Subcutaneous adipose tissue (tissue), 4 donors: Measurements from ENCODE around the gene NAT14. TPM values are rescaled to one million over a fixed set of nuclear protein-coding genes. Genes with fewer than 3 reads are reported as not detected.

Source experiments
- total RNA-seq, 4 donors: library from RNA; depleted of rRNA; stranded (reverse); fragments of >200 nt; gene quantifications; one replicate each; pipeline ENCODE4 v1.1.0, GENCODE V29; 2016
- TF ChIP-seq, protein P1 (sequence below): fragments of 450-650 bp; IDR thresholded peaks from one replicate; pipeline ENCODE4 v1.5.1; 2016; ENCODE audit warnings: low read depth, mild to moderate bottlenecking, control low read depth, antibody characterized with exemption, moderate library complexity

Gene NAT14
- total RNA-seq, 4 donors from 2014 or later: 1.0 to 2.3 (median 1.6) TPM

DNA sequence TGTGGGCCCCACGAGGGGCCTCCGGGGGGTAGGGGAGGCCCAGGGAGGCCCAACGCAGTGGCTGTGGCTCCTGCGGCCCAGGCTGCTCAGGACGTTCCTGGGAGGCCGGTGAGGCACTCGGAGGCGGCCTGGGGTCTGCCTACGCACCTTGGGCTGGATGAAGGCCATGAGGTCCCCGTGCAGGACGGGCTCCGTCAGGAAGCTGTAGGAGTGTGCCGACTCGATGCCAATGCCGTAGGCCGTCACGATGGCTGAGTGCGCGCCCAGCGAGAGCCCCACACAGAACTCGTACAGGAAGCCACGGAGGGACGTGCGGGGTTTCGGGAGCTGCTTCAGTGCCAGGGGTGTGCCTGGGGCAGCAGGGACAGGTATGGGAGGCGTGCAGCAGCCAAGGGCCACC lies 46.0 kb downstream of the NAT14 start:
- TF ChIP-seq, protein P1, sequence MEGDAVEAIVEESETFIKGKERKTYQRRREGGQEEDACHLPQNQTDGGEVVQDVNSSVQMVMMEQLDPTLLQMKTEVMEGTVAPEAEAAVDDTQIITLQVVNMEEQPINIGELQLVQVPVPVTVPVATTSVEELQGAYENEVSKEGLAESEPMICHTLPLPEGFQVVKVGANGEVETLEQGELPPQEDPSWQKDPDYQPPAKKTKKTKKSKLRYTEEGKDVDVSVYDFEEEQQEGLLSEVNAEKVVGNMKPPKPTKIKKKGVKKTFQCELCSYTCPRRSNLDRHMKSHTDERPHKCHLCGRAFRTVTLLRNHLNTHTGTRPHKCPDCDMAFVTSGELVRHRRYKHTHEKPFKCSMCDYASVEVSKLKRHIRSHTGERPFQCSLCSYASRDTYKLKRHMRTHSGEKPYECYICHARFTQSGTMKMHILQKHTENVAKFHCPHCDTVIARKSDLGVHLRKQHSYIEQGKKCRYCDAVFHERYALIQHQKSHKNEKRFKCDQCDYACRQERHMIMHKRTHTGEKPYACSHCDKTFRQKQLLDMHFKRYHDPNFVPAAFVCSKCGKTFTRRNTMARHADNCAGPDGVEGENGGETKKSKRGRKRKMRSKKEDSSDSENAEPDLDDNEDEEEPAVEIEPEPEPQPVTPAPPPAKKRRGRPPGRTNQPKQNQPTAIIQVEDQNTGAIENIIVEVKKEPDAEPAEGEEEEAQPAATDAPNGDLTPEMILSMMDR: no peak

DNA sequence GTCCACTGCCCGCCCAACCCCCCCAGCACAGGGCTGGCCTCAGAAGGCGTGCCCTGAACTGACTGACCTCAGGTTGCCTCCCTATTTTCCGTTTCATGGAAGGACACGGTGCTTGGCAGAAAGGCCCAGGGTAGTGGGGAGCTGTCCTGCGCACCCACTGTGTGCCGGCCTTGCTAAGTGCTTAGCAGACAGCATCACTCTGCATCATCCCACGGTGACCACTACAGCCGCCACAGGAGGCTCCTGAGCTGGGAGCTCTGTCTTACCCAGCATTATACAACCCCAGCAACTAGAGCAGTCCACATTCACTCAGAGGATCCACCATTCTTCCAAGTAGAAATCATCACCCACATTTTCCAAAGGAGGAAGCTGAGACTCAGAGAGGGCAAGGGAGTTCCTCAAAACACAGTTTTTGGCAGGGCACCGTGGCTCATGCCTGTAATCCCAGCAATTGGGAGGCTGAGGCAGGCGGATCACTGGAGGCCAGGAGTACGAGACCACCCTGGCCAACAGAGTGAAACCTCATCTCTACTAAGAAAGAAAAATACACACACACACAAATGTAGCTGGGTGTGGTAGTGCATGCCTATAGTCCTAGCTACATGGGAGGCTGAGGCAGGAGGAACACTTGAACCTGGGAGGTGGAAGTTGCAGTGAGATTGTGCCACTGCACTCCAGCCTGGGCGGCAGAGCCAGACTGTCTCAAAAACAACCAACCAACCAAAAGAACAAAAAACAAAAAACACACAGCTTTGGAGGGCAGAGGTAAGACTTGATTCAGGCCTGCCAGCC lies 50.4 kb downstream of the NAT14 start:
- TF ChIP-seq, protein P1: no peak

DNA sequence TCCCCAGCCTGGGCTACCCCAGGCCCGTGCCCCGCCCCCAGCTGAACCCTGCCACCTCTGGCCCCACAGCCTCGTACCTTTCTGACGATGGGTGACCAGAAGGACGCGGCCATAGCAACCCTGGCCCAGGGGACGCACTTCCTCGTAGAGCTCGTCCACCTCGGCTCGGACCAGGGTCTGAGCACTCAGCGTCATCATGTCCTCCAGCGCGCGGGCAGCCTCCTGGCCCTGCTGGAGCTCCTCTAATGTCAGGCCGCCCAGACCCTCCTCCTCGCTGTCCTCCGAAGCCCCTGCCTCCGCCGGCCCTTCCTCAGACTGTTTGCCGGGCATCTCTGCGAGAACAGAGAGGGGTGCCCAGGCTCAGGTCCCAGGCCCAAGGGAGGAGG lies 51.0 kb downstream of the NAT14 start:
- TF ChIP-seq, protein P1: no peak

DNA sequence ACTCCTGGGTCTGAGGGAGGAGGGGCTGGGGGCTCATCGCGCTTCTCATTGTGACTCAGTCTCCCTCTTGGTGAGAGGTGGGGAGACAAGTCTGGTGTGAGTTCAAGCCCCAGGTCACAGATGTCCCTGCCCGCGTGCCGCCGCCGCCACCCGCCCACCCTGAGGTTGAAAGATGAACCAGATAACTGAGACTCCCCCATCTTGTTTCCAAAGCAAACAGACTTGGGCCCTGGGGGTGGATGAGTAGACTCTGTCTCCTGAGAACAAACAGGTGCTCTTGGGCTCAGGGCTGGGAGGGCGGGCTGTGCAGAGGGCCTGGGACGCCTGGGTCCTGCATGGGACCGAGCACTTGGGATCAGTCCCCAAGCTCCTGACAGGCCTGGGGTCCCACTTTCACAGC lies 51.4 kb downstream of the NAT14 start:
- TF ChIP-seq, protein P1: no peak

Other genes with a start within 250 kb of the NAT14 start
- gene PPP6R1, start 226.2 kb upstream of the NAT14 start, total RNA-seq: 10 to 100 TPM; 23.6 to 42.8 (median 26.6) TPM
- 10 to 100 TPM in 2 of 4 donors, 1 to 10 TPM in 2; 4.9 to 17.9 (median 10.4) TPM for gene HSPBP1, start 205.1 kb upstream of the NAT14 start, total RNA-seq
- 1 to 10 TPM in 1 of 4 donors, under 1 TPM in 1, not detected in 2; 0.38 to 1.1 TPM for gene BRSK1, start 201.2 kb upstream of the NAT14 start, total RNA-seq
- 10 to 100 TPM in 3 of 4 donors, 1 to 10 TPM in 1; 10.0 to 17.8 (median 14.4) TPM for gene TMEM150B, start 159.8 kb upstream of the NAT14 start, total RNA-seq
- 10 to 100 TPM in 1 of 4 donors, 1 to 10 TPM in 3; 7.0 to 24.1 (median 8.0) TPM for gene KMT5C, start 145.3 kb upstream of the NAT14 start, total RNA-seq
- not detected for gene COX6B2, start 130.5 kb upstream of the NAT14 start, total RNA-seq
- gene GARIN5B, start 121.9 kb upstream of the NAT14 start, total RNA-seq: not detected
- not detected for gene IL11, start 114.7 kb upstream of the NAT14 start, total RNA-seq
- gene TMEM190, start 108.4 kb upstream of the NAT14 start, total RNA-seq: not detected
- 1 to 10 TPM in 1 of 4 donors, under 1 TPM in 1, not detected in 2; 0.44 to 2.8 TPM for gene TMEM238, start 100.9 kb upstream of the NAT14 start, total RNA-seq
- gene RPL28, start 99.3 kb upstream of the NAT14 start, total RNA-seq: 100 to 1,000 TPM; 283 to 590 (median 367) TPM
- 10 to 100 TPM in 1 of 4 donors, 1 to 10 TPM in 3; 4.1 to 12.8 (median 8.6) TPM for gene UBE2S, start 77.4 kb upstream of the NAT14 start, total RNA-seq
- gene SHISA7, start 41.9 kb upstream of the NAT14 start, total RNA-seq: under 1 TPM in 1 of 4 donors, not detected in 3; 0.16 TPM
- gene ISOC2, start 23.5 kb upstream of the NAT14 start, total RNA-seq: 10 to 100 TPM; 38.2 to 62.4 (median 45.7) TPM
- gene C19orf85, start 20.4 kb upstream of the NAT14 start, total RNA-seq: not detected
- gene ZNF628, start 8.6 kb upstream of the NAT14 start, total RNA-seq: 1 to 10 TPM in 3 of 4 donors, under 1 TPM in 1; 0.88 to 2.6 (median 2.3) TPM
- 10 to 100 TPM in 2 of 4 donors, 1 to 10 TPM in 2; 2.1 to 16.7 (median 9.1) TPM for gene SSC5D, start 3.2 kb downstream of the NAT14 start, total RNA-seq
- gene SBK2, start 51.9 kb downstream of the NAT14 start, total RNA-seq: not detected
- gene SBK3, start 60.4 kb downstream of the NAT14 start, total RNA-seq: not detected
- 1 to 10 TPM in 1 of 4 donors, under 1 TPM in 2, not detected in 1; 0.51 to 5.3 (median 0.66) TPM for gene ZNF579, start 95.7 kb downstream of the NAT14 start, total RNA-seq
- 10 to 100 TPM in 1 of 4 donors, 1 to 10 TPM in 3; 1.8 to 12.1 (median 2.7) TPM for gene FIZ1, start 114.3 kb downstream of the NAT14 start, total RNA-seq
- gene ZNF524, start 115.1 kb downstream of the NAT14 start, total RNA-seq: 10 to 100 TPM in 3 of 4 donors, 1 to 10 TPM in 1; 3.8 to 33.5 (median 26.4) TPM
- 1 to 10 TPM; 1.8 to 8.9 (median 3.6) TPM for gene ZNF865, start 120.5 kb downstream of the NAT14 start, total RNA-seq
- gene ZNF784, start 139.4 kb downstream of the NAT14 start, total RNA-seq: 1 to 10 TPM; 1.3 to 6.0 (median 2.3) TPM
- 10 to 100 TPM in 3 of 4 donors, 1 to 10 TPM in 1; 5.9 to 35.4 (median 12.3) TPM for gene ZNF580, start 155.8 kb downstream of the NAT14 start, total RNA-seq
- 10 to 100 TPM in 3 of 4 donors, 1 to 10 TPM in 1; 6.4 to 25.5 (median 19.0) TPM for gene ZNF581, start 158.5 kb downstream of the NAT14 start, total RNA-seq
- gene CCDC106, start 163.0 kb downstream of the NAT14 start, total RNA-seq: 10 to 100 TPM in 1 of 4 donors, 1 to 10 TPM in 3; 1.8 to 24.1 (median 8.4) TPM
- gene U2AF2, start 169.8 kb downstream of the NAT14 start, total RNA-seq: 10 to 100 TPM; 51.8 to 96.8 (median 72.5) TPM
- 100 to 1,000 TPM in 1 of 4 donors, 10 to 100 TPM in 3; 27.6 to 118 (median 59.7) TPM for gene EPN1, start 190.0 kb downstream of the NAT14 start, total RNA-seq